GM12801 (cell line): ENCODE results near the gene SVOPL.

ENCODE experiments used
- CTCF ChIP-seq: IDR thresholded peaks from one replicate; pipeline ENCODE4 v1.5.1; 2011; ENCODE audit warnings: control low read depth; ENCODE audit not compliant: insufficient read length; ENCODE audit errors: extremely low read depth

The SVOPL gene

DNA sequence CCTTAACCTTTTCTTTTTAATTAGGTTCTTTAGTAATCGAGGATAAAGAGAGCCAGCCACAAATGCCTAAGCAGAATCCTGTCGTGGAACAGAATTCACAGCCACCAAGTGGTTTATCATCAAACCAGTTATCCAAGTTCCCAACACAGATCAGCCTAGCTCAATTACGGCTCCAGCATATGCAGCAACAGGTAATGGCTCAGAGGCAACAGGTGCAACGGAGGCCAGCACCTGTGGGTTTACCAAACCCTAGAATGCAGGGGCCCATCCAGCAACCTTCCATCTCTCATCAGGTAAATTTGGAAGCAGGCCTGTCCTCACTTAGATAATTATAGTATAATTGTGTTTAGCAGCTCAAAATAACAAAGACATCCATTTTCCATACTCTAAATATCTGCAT, 146.5 kb downstream of the SVOPL start:
- TF ChIP-seq CTCF: no peak

- TF ChIP-seq CTCF: no peak
Observed at GRCh38 chr7:138553805-138554204, 147.4 kb downstream of the SVOPL start.

- no peak for TF ChIP-seq CTCF
Observed at GRCh38 chr7:138551102-138551501, 150.1 kb downstream of the SVOPL start.

DNA sequence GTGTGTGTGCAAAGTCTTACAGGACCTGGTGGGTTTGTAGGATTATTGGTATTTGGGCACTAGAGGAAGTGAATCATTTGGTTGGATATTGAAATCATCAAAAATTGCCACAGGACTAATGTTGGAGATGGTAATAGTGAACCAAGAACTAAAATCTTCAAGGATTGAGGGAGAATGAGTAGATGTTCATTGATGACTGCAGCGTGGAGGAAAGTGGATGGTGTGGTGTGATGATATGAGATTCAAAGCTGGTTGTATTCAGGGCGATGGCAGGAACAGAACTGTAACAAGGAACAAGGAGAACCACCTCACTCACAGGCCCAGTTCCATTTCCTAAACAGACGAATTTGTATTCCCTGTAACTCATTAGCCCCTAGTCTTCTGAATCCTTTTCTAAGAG, 150.8 kb downstream of the SVOPL start:
- no peak for TF ChIP-seq CTCF

- no peak for TF ChIP-seq CTCF
Observed at GRCh38 chr7:138549082-138549481, 152.1 kb downstream of the SVOPL start.

- TF ChIP-seq CTCF: no peak
Observed at GRCh38 chr7:138546829-138547228, 154.3 kb downstream of the SVOPL start.

DNA sequence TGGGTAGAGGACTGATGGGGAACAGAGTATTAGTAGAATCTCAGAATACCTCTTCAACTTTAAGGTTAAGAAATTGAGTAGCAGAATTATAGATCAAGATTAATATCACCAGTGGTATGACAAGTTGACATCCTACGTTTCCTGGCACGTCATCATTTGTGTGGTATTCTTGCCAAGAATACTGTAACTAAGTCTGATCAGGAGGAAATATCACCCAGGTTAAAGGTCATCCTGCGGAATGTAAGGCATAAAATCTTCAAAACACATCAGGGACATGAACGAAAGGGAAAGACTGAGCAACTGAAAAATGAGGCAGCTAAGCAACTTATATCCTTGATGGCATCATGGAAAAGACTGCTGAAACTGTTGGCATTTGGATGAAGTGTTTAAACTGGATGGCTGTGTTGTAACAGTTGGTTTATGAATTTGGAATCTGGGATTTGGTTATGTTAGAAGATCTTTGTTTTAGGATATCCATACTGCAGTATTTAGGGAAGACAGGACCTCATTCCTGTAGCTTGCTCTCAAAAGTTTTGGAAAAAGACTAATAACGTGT, 155.0 kb downstream of the SVOPL start:
- TF ChIP-seq CTCF: no peak

- TF ChIP-seq CTCF: no peak
Observed at GRCh38 chr7:138545123-138545522, 156.0 kb downstream of the SVOPL start.
